DOHH2 (cell line): ENCODE data around the gene TUBA1A.
"Not testable (repeated sequence)": the region's sequence is repeated elsewhere in the genome, so short reads cannot be mapped to it uniquely, and the experiment has no call there.

Experiments
- H3F3A ChIP-seq: fragments of 200-600 bp; sonication (generic), shearing (Covaris generic); 2 replicates; pipeline ENCODE4 v1.6.0; 2016; ENCODE audit warnings: antibody characterized with exemption, mild to moderate bottlenecking; ENCODE audit not compliant: control insufficient read depth, insufficient read depth
- H3K27ac ChIP-seq: fragments of 200-600 bp; sonication (generic); 2 replicates; pipeline ENCODE4 v1.5.1; 2014; ENCODE audit warnings: low read depth, mild to moderate bottlenecking, low read length, moderate library complexity
- H3K27me3 ChIP-seq: fragments of 200-600 bp; sonication (generic); 2 replicates; pipeline ENCODE4 v1.6.1; 2014; ENCODE audit warnings: mild to moderate bottlenecking, low read length, mixed read lengths; ENCODE audit not compliant: control insufficient read depth
- H3K36me3 ChIP-seq: fragments of 200-600 bp; sonication (generic); 2 replicates; pipeline ENCODE4 v1.6.1; 2014; ENCODE audit warnings: mild to moderate bottlenecking, low read length, moderate library complexity, mixed read lengths; ENCODE audit not compliant: control insufficient read depth
- H3K4me1 ChIP-seq: fragments of 200-600 bp; sonication (generic); 2 replicates; pipeline ENCODE4 v1.6.1; 2014; ENCODE audit warnings: mild to moderate bottlenecking, low read length, mixed read lengths; ENCODE audit not compliant: control insufficient read depth
- H3K4me2 ChIP-seq: fragments of 200-600 bp; sonication (generic); 2 replicates; pipeline ENCODE4 v1.6.0; 2014; ENCODE audit warnings: mild to moderate bottlenecking, low read length, moderate library complexity
- H3K4me3 ChIP-seq: fragments of 200-600 bp; sonication (generic); 2 replicates; pipeline ENCODE4 v1.5.1; 2014; ENCODE audit warnings: mild to moderate bottlenecking, low read length, mixed read lengths
- H3K79me2 ChIP-seq: fragments of 200-600 bp; sonication (generic); 2 replicates; pipeline ENCODE4 v1.6.1; 2014; ENCODE audit warnings: mild to moderate bottlenecking, low read length, mixed read lengths; ENCODE audit not compliant: control insufficient read depth
- H3K9me2 ChIP-seq: fragments of 200-600 bp; sonication (generic); replicated peaks from 2 replicates; pipeline ENCODE4 v1.6.1; 2014; ENCODE audit warnings: mild to moderate bottlenecking, low read length, mixed read lengths; ENCODE audit not compliant: control insufficient read depth
- H3K9me3 ChIP-seq: fragments of 200-600 bp; sonication (generic); 2 replicates; pipeline ENCODE4 v1.6.1; 2014; ENCODE audit warnings: antibody characterized with exemption, low read length, mixed read lengths; ENCODE audit not compliant: control insufficient read depth, insufficient read depth
- H4K20me1 ChIP-seq: fragments of 200-600 bp; sonication (generic); 2 replicates; pipeline ENCODE4 v1.6.0; 2014; ENCODE audit warnings: low read depth, mild to moderate bottlenecking, antibody characterized with exemption, low read length, moderate library complexity; ENCODE audit not compliant: control insufficient read depth, insufficient read depth
- CTCF ChIP-seq: fragments of 200-600 bp; sonication (generic); IDR thresholded peaks from one replicate; pipeline ENCODE4 v1.5.1; 2014; ENCODE audit warnings: antibody characterized with exemption, mild to moderate bottlenecking, low read depth, low read length; ENCODE audit not compliant: poor library complexity, severe bottlenecking
- EZH2phosphoT487 ChIP-seq: fragments of 200-600 bp; sonication (generic); IDR thresholded peaks from 2 replicates; pipeline ENCODE4 v1.6.1; 2017; ENCODE audit warnings: borderline replicate concordance, mild to moderate bottlenecking, antibody characterized with exemption, low read length, moderate library complexity, mixed read lengths

The TUBA1A gene

GRCh38 chr12:49170924-49171323 lies 18.0 kb downstream of the TUBA1A start:
- H3K27ac ChIP-seq, result no peak overlapping the region
- no peak overlapping the region for H3K4me2 ChIP-seq
- H3K4me3 ChIP-seq, result no peak overlapping the region
- no peaks in the 10 kb centered on the region for H3K36me3 ChIP-seq
- TF ChIP-seq CTCF (no peak), EZH2phosphoT487 (no peak)
- H3K9me2 ChIP-seq, result no peaks in the 10 kb centered on the region
- no peaks in the 10 kb centered on the region for H3F3A ChIP-seq
- H4K20me1 ChIP-seq, result no peaks in the 10 kb centered on the region
- H3K79me2 ChIP-seq, result no peaks in the 10 kb centered on the region
- H3K9me3 ChIP-seq, result no peaks in the 10 kb centered on the region
- H3K27me3 ChIP-seq, result no peaks in the 10 kb centered on the region; the same call in 1 of the 2 replicates
- H3K4me1 ChIP-seq, result no peaks in the 10 kb centered on the region

GRCh38 chr12:49165114-49165513 lies 23.8 kb downstream of the TUBA1A start:
- H3K4me3 ChIP-seq, result no peak overlapping the region
- TF ChIP-seq EZH2phosphoT487 (no peak), CTCF (no peak)
- H3K9me2 ChIP-seq, result no peaks in the 10 kb centered on the region
- no peak overlapping the region for H3K27ac ChIP-seq
- no peaks in the 10 kb centered on the region for H3K36me3 ChIP-seq
- H3F3A ChIP-seq, result no peaks in the 10 kb centered on the region; the same call in 1 of the 2 replicates
- peaks cover 16% of the 10 kb centered on the region for H3K4me1 ChIP-seq
- no peaks in the 10 kb centered on the region for H4K20me1 ChIP-seq
- no peaks in the 10 kb centered on the region for H3K9me3 ChIP-seq
- H3K79me2 ChIP-seq, result no peaks in the 10 kb centered on the region
- no peak overlapping the region for H3K4me2 ChIP-seq
- no peaks in the 10 kb centered on the region; the same call in 1 of the 2 replicates for H3K27me3 ChIP-seq

GRCh38 chr12:49161901-49162300 lies 27.0 kb downstream of the TUBA1A start:
- H3K9me2 ChIP-seq, H4K20me1 ChIP-seq, H3K36me3 ChIP-seq, H3K79me2 ChIP-seq, H3K4me2 ChIP-seq, H3F3A ChIP-seq, H3K27me3 ChIP-seq, H3K27ac ChIP-seq, H3K4me3 ChIP-seq, H3K9me3 ChIP-seq: not testable (repeated sequence)
- peaks cover 18% of the 10 kb centered on the region for H3K4me1 ChIP-seq

GRCh38 chr12:49161092-49161795 lies 27.6 kb downstream of the TUBA1A start:
- no peak overlapping the region for H3K27ac ChIP-seq
- peak overlapping the region; percentile 16 for H3K4me2 ChIP-seq
- H3K9me3 ChIP-seq, result no peaks in the 10 kb centered on the region
- no peaks in the 10 kb centered on the region for H3K27me3 ChIP-seq
- H3K4me1 ChIP-seq, result peaks cover 18% of the 10 kb centered on the region
- no peak overlapping the region; the same call in 1 of the 2 replicates for H3K4me3 ChIP-seq
- H3K79me2 ChIP-seq, result no peaks in the 10 kb centered on the region
- no peak for TF ChIP-seq CTCF
- no peak for TF ChIP-seq EZH2phosphoT487
- H4K20me1 ChIP-seq, result no peaks in the 10 kb centered on the region
- H3K9me2 ChIP-seq, result no peaks in the 10 kb centered on the region
- no peaks in the 10 kb centered on the region for H3K36me3 ChIP-seq
- H3F3A ChIP-seq, result no peaks in the 10 kb centered on the region; the same call in 1 of the 2 replicates
